Thyroid gland (tissue), 4 donors: Measurements from ENCODE around the gene IQGAP2.

ENCODE experiments used
- POLR2A ChIP-seq, 2 donors: fragments of 450-650 bp; IDR thresholded peaks; one replicate each; pipeline ENCODE4 v1.6.1; 2017; ENCODE audit warnings: antibody characterized with exemption in 2 of 2, mild to moderate bottlenecking in 2 of 2, moderate library complexity in 1 of 2
- TF ChIP-seq, protein P1 (sequence below), 6 experiments: fragments of 200-600 bp in 3 of 6; fragments of 450-650 bp in 3 of 6; sonication (generic) in 3 of 6; IDR thresholded peaks; one replicate each; pipeline ENCODE4 v1.5.1; 2016 to 2019; ENCODE audit warnings: antibody characterized with exemption in 6 of 6, mild to moderate bottlenecking in 2 of 6, inconsistent platforms in 1 of 6, moderate library complexity in 1 of 6

DNA sequence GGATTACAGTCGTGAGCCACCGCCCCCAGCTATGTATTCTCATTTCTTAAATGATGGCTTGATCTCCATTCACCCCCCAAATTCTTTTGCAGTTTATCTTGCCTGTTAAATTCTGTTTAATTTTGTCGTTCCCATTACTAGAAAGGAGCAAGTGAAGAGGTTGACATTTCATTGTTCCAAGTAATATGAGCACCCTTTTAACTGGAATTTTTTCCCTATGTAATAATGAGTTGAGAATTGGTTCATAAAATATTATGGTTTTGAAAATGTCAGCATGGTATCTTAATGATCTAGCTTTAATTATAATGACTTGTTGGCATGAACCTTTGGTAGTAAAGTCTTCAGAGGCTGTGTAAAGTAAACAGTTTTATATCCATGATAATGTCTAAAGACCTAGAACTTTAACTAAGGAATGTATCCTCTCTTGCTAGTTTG, 182.7 kb downstream of the IQGAP2 start:
- TF ChIP-seq, protein P1, sequence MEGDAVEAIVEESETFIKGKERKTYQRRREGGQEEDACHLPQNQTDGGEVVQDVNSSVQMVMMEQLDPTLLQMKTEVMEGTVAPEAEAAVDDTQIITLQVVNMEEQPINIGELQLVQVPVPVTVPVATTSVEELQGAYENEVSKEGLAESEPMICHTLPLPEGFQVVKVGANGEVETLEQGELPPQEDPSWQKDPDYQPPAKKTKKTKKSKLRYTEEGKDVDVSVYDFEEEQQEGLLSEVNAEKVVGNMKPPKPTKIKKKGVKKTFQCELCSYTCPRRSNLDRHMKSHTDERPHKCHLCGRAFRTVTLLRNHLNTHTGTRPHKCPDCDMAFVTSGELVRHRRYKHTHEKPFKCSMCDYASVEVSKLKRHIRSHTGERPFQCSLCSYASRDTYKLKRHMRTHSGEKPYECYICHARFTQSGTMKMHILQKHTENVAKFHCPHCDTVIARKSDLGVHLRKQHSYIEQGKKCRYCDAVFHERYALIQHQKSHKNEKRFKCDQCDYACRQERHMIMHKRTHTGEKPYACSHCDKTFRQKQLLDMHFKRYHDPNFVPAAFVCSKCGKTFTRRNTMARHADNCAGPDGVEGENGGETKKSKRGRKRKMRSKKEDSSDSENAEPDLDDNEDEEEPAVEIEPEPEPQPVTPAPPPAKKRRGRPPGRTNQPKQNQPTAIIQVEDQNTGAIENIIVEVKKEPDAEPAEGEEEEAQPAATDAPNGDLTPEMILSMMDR (IDR thresholded peaks at IDR 0.05): no peak
- no peak for TF ChIP-seq POLR2A (IDR thresholded peaks at IDR 0.05)
